MM.1S (cell line): ENCODE measurements around the gene NPIPA1.
"Not testable (repeated sequence)": the region's sequence is repeated elsewhere in the genome, so short reads cannot be mapped to it uniquely, and the experiment has no call there.

Experiments
- DNase-seq: peaks from one replicate; pipeline ENCODE4 v3.0.0-alpha.2; 2015
- H2AFZ ChIP-seq: fragments of 300-600 bp; sonication (generic); 2 replicates; pipeline ENCODE4 v1.6.0; 2016; ENCODE audit warnings: antibody characterized with exemption, low read length
- H3F3A ChIP-seq: fragments of 300-600 bp; sonication (generic); 2 replicates; pipeline ENCODE4 v1.6.1; 2016; ENCODE audit warnings: mild to moderate bottlenecking, antibody characterized with exemption, low read length, moderate library complexity, mixed read lengths; ENCODE audit not compliant: insufficient read depth
- H3K27ac ChIP-seq: fragments of 300-600 bp; sonication (generic); 2 replicates; pipeline ENCODE4 v1.5.1; 2016; ENCODE audit warnings: mild to moderate bottlenecking, low read length
- H3K27me3 ChIP-seq: fragments of 300-600 bp; sonication (generic); replicated peaks from 2 replicates; pipeline ENCODE4 v1.6.0; 2016; ENCODE audit warnings: low read length; ENCODE audit not compliant: insufficient read depth
- H3K36me3 ChIP-seq: fragments of 300-600 bp; sonication (generic); replicated peaks from 2 replicates; pipeline ENCODE4 v1.6.1; 2016; ENCODE audit warnings: mild to moderate bottlenecking, low read length, mixed read lengths; ENCODE audit not compliant: insufficient read depth
- H3K4me1 ChIP-seq: fragments of 300-600 bp; sonication (generic); 2 replicates; pipeline ENCODE4 v1.6.1; 2016; ENCODE audit warnings: low read length, mixed read lengths
- H3K4me2 ChIP-seq: fragments of 300-600 bp; sonication (generic); 2 replicates; pipeline ENCODE4 v1.6.0; 2016; ENCODE audit warnings: low read depth, low read length
- H3K4me3 ChIP-seq: fragments of 300-600 bp; sonication (generic); 2 replicates; pipeline ENCODE4 v1.5.1; 2016; ENCODE audit warnings: low read length, mixed read lengths
- H3K79me2 ChIP-seq: fragments of 300-600 bp; sonication (generic); 2 replicates; pipeline ENCODE4 v1.6.1; 2016; ENCODE audit warnings: mixed run types, low read length, mixed read lengths
- H3K9ac ChIP-seq: fragments of 300-600 bp; sonication (generic); 2 replicates; pipeline ENCODE4 v1.6.1; 2016; ENCODE audit warnings: low read length, mixed read lengths
- H3K9me2 ChIP-seq: fragments of 300-600 bp; sonication (generic); replicated peaks from 2 replicates; pipeline ENCODE4 v1.6.1; 2016; ENCODE audit warnings: mild to moderate bottlenecking, low read length, mixed read lengths; ENCODE audit not compliant: insufficient read depth
- H3K9me3 ChIP-seq: fragments of 300-600 bp; sonication (generic); replicated peaks from 2 replicates; pipeline ENCODE4 v1.6.1; 2016; ENCODE audit warnings: mild to moderate bottlenecking, low read length, mixed read lengths; ENCODE audit not compliant: insufficient read depth
- H4K20me1 ChIP-seq: fragments of 300-600 bp; sonication (generic); 2 replicates; pipeline ENCODE4 v1.6.1; 2016; ENCODE audit warnings: mild to moderate bottlenecking, low read length, moderate library complexity, mixed read lengths; ENCODE audit not compliant: insufficient read depth

NPIPA1 gene

DNA sequence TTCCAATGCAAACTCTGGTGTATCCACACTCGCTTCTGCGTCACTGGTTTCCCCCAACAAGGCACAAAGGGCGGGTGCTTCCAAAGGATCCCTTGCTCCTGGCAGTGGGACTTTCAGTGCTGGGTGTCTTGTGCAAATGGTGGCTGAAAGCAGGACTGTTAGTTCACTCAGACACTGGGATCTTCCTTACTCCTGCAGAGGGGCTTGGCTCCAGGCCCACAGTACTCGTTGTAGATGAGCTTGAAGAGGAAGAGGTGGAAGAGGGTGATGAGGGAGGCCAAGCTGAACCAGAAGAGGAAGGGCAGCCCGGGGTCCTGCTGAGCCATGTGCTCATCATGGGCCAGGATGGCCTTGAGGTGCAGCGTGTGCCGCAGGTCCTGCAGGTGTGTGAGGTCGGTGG lies 50.8 kb downstream of the NPIPA1 start:
- peaks cover 78% of the 10 kb centered on the region for H3K79me2 ChIP-seq
- not testable (repeated sequence) for H3K27ac ChIP-seq, H3K9me3 ChIP-seq, H3K4me2 ChIP-seq, DNase-seq, H3K4me1 ChIP-seq, H3K9me2 ChIP-seq, H3K4me3 ChIP-seq, H4K20me1 ChIP-seq, H3F3A ChIP-seq, H3K9ac ChIP-seq, H3K27me3 ChIP-seq, H3K36me3 ChIP-seq, H2AFZ ChIP-seq

DNA sequence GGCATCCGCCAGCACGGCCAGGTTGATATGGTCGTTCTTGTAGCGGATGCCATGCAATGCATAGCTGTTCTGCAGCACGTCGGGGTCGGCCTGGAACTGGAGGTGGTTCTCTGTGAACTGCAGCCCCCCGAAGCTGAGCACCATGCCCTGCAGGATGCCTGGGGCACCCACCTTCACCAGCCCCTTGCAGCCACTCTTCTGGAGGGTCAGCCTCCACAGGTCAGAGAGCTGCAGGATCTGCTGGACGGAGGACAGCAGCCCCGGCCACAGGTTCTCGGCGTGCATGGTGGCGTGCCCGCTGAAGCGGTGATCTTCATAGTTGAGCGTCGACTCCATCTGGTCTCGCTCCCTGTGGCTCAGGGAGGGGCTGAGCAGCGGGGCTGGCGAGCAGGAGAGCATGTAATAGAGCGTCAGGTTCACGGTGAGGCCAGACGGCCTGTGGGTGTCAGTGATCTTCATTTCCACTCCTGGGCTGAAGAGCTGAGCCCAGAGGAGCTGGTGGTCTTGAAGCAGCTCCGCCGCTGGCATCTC lies 51.5 kb downstream of the NPIPA1 start:
- H3K79me2 ChIP-seq: peaks cover 77% of the 10 kb centered on the region
- DNase-seq, H3K36me3 ChIP-seq: not testable (repeated sequence)

DNA sequence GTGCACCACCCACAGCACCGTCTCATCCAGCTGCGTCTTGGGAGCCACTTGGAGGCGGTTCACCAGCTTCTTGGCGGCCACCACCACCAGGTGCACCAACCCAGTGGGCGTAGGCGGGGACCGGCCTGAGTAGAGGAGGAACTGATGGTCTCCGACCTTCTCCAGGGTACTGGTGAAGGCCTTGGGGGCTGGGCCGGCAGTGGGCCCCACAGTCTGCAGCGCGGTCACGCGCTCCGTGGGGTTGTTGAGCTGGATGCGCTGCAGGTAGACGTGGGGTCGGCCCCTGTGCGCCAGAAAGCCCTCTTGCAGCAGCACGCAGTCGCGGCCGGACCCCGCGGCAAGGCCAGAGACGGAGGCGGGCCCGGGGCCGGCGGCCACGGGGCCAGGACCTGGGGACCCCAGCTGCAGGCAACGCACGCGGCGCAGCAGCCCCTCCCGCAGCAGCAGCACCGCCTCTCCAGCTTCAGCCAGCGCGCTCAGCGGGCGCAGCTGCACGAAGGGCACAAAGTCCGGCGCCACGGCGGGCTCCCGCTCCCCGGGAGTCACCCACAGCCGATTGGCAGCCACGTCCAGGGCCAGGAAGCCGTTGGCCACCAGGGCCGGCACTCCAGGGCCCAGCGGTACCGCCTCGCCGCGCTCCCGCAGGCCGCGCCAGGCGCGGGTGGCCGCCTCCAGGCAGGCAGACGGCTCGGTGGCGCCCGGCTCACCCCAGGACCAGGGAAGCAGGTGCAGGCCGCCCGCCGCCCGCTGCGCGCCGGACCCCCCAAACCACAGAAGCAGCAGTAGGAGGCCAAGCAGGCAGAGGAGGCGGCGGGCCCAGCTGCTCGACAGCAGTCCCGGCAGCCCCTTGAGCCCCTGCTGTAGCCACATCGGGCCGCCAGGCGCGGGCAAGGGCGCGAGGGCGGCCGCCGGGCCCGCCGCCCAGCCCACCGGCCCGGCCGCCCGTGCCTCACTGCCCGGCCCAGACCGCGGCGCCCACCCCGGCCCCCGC lies 52.3 kb downstream of the NPIPA1 start:
- not testable (repeated sequence) for H3K4me3 ChIP-seq, H3K9ac ChIP-seq, H3K9me2 ChIP-seq, H4K20me1 ChIP-seq, H3K27ac ChIP-seq, H3K36me3 ChIP-seq, H2AFZ ChIP-seq, H3F3A ChIP-seq, H3K4me1 ChIP-seq, H3K9me3 ChIP-seq, H3K4me2 ChIP-seq, H3K27me3 ChIP-seq, DNase-seq
- peaks cover 80% of the 10 kb centered on the region for H3K79me2 ChIP-seq

More for the DNA sequence above, 51.5 kb downstream of the NPIPA1 start:
- not testable (repeated sequence) for H3K4me3 ChIP-seq, H3K4me2 ChIP-seq, H3K4me1 ChIP-seq, H4K20me1 ChIP-seq, H3K27me3 ChIP-seq, H3K9ac ChIP-seq, H2AFZ ChIP-seq, H3F3A ChIP-seq, H3K9me2 ChIP-seq, H3K9me3 ChIP-seq, H3K27ac ChIP-seq

DNA sequence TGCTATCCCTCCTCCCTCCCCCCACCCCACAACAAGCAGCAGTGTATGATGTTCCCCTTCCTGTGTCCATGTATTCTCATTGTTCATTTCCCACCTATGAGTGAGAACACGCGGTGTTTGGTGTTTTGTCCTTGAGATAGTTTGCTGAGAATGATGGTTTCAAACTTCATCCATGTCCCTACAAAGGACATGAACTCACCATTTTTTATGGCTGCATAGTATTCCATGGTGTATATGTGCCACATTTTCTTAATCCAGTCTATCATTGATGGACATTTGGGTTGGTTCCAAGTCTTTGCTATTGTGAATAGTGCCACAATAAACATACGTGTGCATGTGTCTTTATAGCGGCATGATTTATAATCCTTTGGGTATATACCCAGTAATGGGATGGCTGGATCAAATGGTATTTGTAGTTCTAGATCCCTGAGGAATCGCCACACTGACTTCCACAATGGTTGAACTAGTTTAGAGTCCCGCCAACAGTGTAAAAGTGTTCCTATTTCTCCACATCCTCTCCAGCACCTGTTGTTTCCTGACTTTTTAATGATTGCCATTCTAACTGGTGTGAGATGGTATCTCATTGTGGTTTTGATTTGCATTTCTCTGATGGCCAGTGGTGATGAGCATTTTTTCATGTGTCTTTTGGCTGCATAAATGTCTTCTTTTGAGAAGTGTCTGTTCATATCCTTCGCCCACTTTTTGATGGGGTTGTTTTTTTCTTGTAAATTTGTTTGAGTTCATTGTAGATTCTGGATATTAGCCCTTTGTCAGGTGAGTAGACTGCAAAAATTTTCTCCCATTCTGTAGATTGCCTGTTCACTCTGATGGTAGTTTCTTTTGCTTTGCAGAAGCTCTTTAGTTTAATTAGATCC lies 56.3 kb downstream of the NPIPA1 start:
- H2AFZ ChIP-seq, H3K4me1 ChIP-seq, H3K4me2 ChIP-seq, DNase-seq, H3K9me2 ChIP-seq, H3K4me3 ChIP-seq, H3K27me3 ChIP-seq, H4K20me1 ChIP-seq, H3K9ac ChIP-seq, H3F3A ChIP-seq, H3K9me3 ChIP-seq, H3K27ac ChIP-seq, H3K36me3 ChIP-seq: not testable (repeated sequence)
- H3K79me2 ChIP-seq: peaks cover 65% of the 10 kb centered on the region

DNA sequence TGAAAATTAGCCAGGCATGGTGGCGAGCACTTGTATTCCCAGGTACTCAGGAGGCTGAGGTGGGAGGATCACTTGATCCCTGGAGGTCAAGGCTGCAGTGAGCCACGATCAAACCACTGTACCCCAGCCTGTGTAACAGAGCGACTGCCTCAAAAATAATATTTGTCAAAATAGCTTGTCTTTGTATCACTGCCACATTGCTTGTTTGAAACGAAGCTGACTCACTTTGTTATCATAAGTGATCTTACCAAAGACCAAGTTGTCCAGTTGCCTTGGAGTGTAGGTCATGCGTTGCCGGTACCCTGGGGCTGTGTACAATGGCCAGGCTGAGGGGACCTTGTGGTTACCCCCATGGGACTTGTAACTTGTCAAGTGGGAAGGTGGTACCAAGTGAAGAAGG lies 59.5 kb downstream of the NPIPA1 start:
- H3K9ac ChIP-seq, H3K27me3 ChIP-seq, H2AFZ ChIP-seq, H3K36me3 ChIP-seq, H3K4me1 ChIP-seq, H3K4me2 ChIP-seq, H3K9me2 ChIP-seq, H3K9me3 ChIP-seq, H3K27ac ChIP-seq, DNase-seq, H3F3A ChIP-seq, H3K4me3 ChIP-seq, H4K20me1 ChIP-seq: not testable (repeated sequence)
- peaks cover 46% of the 10 kb centered on the region for H3K79me2 ChIP-seq

DNA sequence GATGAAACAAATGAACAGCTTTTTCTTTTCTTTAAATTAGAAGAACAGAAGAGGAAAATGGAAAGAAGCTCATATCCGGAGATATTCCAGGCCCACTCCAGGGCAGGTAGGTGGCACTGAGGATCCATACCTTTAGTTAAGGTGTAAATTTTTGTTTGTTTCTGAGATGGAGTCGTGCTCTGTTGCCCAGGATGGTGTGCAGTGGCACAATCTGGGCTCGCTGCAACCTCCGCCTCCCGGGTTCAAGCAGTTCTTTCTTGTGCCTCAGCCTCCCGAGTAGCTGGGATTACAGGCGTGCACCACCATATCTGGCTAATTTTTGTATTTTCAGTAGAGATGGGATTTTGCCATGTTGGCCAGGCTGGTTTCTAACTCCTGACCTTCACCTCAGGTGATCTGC lies 61.1 kb downstream of the NPIPA1 start:
- not testable (repeated sequence) for DNase-seq, H3K4me2 ChIP-seq, H3K4me1 ChIP-seq, H2AFZ ChIP-seq, H3K9me3 ChIP-seq, H3K4me3 ChIP-seq, H3F3A ChIP-seq, H3K9ac ChIP-seq, H4K20me1 ChIP-seq, H3K9me2 ChIP-seq, H3K36me3 ChIP-seq, H3K27ac ChIP-seq, H3K27me3 ChIP-seq
- peaks cover 30% of the 10 kb centered on the region for H3K79me2 ChIP-seq

DNA sequence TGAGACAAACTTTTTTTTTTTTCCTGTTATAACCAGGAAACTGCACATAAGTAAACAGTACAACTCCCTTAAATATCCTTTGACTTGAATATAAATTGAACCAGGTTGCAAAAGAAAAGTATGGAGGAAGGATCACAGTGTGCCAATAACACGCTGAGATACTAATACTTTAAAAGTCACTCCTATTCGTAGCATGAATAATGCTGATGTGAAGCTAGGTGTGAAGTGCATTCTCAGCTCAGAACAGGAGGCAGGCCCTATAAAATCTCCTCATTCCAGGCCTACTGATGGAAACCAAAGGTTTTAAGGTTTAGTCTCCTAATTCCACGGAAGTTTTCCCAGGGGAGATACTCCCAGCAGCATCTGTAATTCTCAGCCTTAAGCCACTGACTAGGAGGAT lies 62.6 kb downstream of the NPIPA1 start:
- H3K9ac ChIP-seq, H3K9me2 ChIP-seq, DNase-seq, H3K27ac ChIP-seq, H3K4me3 ChIP-seq, H3F3A ChIP-seq, H3K4me2 ChIP-seq, H2AFZ ChIP-seq, H3K36me3 ChIP-seq, H3K9me3 ChIP-seq, H4K20me1 ChIP-seq, H3K27me3 ChIP-seq, H3K4me1 ChIP-seq: not testable (repeated sequence)
- H3K79me2 ChIP-seq: peaks cover 21% of the 10 kb centered on the region
